Loucy (cell line): ENCODE data around the gene MGMT.

ENCODE experiments used
- EZH2phosphoT487 ChIP-seq: fragments of 200-600 bp; IDR thresholded peaks from 2 replicates; pipeline ENCODE4 v1.6.1; 2018; ENCODE audit warnings: antibody characterized with exemption, mild to moderate bottlenecking, moderate library complexity, borderline replicate concordance
- TF ChIP-seq, protein P1 (sequence below): fragments of 200-600 bp; sonication (generic); conservative IDR thresholded peaks from 2 replicates; pipeline ENCODE4 v1.5.1; 2014; ENCODE audit warnings: mild to moderate bottlenecking, antibody characterized with exemption, low read length

DNA sequence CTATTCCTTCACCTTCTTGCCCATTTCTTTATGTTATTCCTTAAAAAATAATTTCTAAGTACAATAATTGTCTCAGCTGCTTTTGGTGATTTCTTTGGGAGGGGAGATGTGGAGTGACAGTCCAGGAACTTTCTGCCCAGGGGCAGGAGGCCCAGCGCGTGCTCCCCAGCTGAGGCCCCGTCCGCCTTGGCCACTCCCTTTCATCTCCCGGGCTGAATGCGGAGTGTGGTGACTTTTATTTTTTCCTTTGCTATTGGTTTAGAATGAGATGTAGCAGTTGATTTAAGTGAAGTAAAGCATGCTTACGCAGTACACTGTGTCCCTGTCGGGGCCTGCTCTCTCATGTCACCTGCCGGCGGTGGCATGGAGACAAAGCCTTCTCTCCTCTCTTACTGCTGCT lies 141.6 kb downstream of the MGMT start:
- TF ChIP-seq, protein P1, sequence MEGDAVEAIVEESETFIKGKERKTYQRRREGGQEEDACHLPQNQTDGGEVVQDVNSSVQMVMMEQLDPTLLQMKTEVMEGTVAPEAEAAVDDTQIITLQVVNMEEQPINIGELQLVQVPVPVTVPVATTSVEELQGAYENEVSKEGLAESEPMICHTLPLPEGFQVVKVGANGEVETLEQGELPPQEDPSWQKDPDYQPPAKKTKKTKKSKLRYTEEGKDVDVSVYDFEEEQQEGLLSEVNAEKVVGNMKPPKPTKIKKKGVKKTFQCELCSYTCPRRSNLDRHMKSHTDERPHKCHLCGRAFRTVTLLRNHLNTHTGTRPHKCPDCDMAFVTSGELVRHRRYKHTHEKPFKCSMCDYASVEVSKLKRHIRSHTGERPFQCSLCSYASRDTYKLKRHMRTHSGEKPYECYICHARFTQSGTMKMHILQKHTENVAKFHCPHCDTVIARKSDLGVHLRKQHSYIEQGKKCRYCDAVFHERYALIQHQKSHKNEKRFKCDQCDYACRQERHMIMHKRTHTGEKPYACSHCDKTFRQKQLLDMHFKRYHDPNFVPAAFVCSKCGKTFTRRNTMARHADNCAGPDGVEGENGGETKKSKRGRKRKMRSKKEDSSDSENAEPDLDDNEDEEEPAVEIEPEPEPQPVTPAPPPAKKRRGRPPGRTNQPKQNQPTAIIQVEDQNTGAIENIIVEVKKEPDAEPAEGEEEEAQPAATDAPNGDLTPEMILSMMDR: no peak
- no peak for TF ChIP-seq EZH2phosphoT487
